ENCODE data around the gene UGT1A4.

UGT1A4 gene

DNA sequence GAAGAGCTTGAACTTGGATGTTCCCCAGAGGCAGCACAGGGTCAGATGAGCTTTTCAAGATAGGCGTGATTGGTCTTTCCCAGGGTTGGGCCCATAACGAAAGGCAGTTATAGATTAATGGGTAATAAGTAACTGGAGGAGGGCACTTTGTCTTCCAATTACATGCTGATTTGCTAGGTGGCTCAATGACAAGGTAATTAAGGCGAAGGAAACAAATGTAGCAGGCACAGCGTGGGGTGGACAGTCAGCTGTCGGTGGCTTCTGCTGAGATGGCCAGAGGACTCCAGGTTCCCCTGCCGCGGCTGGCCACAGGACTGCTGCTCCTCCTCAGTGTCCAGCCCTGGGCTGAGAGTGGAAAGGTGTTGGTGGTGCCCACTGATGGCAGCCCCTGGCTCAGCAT, at the start of gene UGT1A4:
Gene UGT1A4, plus strand, starts transcription at position 185 of the 400 bp plus-strand sequence. Its CDS starts 85 bp downstream, at position 270.
- DNase-seq (ENCODE audit: low spot score): no peak

DNA sequence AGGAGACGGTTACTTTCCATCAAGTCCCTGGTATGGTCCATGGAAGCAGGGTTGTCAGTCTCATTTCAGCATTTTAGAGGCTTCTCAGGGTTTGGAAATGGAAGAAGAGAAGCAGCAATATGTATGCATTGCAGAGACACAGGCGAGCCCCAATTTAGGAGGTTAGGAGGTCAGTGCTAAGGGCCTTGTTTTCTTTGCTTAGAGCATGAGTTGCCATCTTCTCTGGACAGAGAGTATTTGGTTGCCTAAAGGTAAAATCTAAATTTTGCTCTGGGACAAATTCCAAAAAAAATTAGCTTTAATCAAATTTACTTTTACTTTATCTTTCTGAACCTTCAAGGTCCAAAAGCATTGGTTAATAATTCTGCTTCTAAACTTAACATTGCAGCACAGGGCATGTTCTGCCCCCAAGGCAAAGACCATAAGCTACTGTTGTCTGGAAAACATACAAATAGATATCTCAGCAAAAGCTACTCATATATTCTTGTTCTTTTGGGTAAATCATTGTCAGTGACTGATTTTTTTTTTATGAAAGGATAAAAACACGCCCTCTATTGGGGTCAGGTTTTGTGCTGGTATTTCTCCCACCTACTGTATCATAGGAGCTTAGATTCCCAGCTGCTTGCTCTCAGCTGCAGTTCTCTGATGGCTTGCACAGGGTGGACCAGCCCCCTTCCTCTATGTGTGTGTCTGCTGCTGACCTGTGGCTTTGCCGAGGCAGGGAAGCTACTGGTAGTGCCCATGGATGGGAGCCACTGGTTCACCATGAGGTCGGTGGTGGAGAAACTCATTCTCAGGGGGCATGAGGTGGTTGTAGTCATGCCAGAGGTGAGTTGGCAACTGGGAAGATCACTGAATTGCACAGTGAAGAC, 47.0 kb upstream of the UGT1A4 start, which contains the start of gene UGT1A9:
Gene UGT1A9, plus strand, starts transcription at position 609 of the 872 bp plus-strand sequence. Its CDS starts 37 bp downstream, at position 646.
- no peak for DNase-seq (ENCODE audit: low spot score)

DNA sequence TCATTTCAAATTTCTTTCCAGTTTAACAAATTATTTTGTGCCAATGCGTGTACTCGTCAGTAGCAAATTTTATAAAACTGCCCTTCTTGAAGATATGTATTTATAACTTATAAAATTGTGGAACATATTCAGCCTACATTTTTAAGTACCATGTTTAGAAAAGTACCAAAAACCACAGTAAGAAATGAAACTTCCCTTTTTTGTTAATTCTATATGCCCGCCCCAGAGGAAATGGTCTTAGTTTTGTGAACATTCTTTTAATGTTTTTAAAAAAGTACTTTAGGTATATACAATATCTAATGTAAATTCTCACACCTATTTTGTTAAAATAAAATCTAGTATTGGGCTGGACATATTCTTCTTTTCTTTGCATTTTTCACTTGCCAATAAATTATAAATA, 45.6 kb upstream of the UGT1A4 start:
- DNase-seq (ENCODE audit: low spot score): no peak

DNA sequence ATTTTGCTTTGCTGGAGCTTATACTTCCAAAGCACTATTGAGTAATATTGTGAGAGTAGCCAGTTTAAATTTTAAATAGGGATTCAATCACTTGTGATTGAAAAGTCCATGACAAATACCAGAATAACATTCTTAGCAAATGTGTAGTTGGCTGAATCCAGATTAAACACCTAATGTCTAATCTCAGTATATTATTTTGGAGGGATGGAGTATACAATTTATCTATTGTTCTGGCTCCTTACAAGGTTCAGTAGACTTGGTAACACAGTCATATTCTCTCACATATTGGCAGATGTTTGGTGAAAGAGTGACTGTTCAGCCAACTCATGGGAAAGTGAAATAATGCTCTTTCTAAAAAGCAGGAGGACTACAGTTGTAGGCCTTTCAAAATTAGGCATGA, 44.6 kb upstream of the UGT1A4 start:
- no peak for DNase-seq (ENCODE audit: low spot score)

DNA sequence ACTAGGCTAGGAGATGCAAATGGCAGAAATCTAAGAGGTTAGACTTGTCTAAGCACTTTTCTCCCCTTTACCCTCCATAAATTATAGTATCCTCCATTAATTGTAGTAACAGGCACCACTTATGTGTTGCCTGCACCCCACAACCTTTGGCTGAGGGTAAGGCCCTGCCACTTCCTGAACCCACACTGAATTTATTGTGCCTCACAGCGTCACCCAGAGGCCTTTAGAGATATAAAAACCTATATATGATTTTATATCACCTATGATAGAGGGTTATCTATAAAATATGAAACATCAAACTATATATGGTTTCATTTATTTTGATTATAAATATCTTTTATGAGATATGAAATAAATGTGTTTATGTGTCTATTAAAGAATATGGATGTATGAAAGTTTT, 44.2 kb upstream of the UGT1A4 start:
- DNase-seq (ENCODE audit: low spot score): no peak

- DNase-seq (ENCODE audit: low spot score): no peak
Measured at GRCh38 chr2:233674995-233675394, 43.5 kb upstream of the UGT1A4 start.

GRCh38 chr2:233676046-233676445, 42.5 kb upstream of the UGT1A4 start:
- DNase-seq (ENCODE audit: low spot score): no peak

GRCh38 chr2:233679196-233679595, 39.3 kb upstream of the UGT1A4 start:
- DNase-seq (ENCODE audit: low spot score): no peak

DNA sequence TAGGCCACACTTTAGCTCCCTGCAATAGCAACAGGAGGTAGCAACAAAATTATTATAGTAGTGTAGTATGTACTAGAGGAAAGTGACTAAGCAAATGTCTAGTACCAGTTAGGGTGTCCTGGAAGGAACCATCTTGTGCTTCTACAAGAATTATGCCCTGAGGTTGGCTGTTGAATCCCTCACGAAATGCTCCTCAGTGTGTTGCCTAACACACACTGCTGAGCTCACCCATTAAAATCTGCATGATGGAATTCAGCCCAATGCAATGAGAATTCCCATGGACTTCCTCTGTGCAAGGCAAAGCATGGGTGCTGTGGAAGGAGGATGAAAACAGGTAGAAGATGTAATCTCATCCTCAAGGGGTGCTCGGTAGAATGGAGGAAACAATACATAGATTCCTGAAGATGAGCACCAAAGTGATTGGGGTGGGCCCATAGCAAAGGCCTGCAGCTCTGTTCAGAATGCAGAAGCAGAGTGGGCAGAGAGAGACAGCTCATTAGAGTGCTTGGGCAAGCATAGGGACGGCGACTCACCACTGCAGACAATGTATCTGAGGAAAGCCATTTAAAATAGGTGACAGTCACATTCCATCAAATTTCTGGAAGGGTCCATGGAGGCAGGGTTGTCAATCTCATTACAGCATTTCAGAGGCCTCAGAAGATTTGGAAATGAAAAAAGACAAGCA, 38.0 kb upstream of the UGT1A4 start:
- DNase-seq (ENCODE audit: low spot score): no peak

DNA sequence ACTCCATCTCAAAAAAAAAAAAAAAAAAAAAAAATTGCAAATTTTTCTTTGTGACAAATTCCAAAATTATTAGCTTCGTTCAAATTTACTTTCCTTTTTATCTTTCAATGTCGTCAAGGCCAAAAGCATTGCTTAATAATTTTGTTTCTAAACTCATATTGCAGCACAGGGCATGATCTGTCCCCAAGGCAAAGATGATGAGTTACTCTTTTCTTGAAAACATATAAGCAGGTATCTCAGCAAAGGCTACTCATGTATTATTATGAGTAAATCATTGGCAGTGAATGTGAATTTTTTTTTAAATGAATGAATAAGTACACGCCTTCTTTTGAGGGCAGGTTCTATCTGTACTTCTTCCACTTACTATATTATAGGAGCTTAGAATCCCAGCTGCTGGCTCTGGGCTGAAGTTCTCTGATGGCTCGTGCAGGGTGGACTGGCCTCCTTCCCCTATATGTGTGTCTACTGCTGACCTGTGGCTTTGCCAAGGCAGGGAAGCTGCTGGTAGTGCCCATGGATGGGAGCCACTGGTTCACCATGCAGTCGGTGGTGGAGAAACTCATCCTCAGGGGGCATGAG, 36.9 kb upstream of the UGT1A4 start, which contains the start of gene UGT1A7:
Gene UGT1A7, plus strand, starts transcription at position 381 of the 579 bp plus-strand sequence. Its CDS starts 37 bp downstream, at position 418.
- no peak for DNase-seq (ENCODE audit: low spot score)

GRCh38 chr2:233684640-233685039, 33.9 kb upstream of the UGT1A4 start:
- DNase-seq (ENCODE audit: low spot score): no peak

GRCh38 chr2:233686928-233687327, 31.6 kb upstream of the UGT1A4 start:
- DNase-seq (ENCODE audit: low spot score): no peak

DNA sequence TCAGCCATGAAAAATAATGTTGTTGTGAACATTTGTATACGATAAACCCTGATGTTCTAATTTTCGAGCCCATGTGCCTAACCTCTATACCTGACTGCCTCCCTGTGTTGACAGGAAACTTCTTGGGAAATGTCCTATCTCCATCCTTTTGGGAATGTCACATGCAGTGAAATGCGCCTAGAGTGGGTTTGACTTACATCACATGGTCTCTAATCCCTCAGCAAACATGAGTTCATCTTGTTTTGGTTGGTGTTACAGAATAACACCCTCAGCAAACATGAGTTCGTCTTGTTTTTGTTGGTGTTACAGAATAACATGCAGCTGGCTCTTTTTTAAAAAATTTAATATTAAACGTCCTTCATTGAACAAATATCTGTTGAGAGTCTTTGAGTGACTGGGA, 30.2 kb upstream of the UGT1A4 start:
- no peak for DNase-seq (ENCODE audit: low spot score)

- no peak for DNase-seq (ENCODE audit: low spot score)
Measured at GRCh38 chr2:233689031-233689430, 29.5 kb upstream of the UGT1A4 start.

GRCh38 chr2:233689501-233689900, 29.0 kb upstream of the UGT1A4 start:
- DNase-seq (ENCODE audit: low spot score): no peak

DNA sequence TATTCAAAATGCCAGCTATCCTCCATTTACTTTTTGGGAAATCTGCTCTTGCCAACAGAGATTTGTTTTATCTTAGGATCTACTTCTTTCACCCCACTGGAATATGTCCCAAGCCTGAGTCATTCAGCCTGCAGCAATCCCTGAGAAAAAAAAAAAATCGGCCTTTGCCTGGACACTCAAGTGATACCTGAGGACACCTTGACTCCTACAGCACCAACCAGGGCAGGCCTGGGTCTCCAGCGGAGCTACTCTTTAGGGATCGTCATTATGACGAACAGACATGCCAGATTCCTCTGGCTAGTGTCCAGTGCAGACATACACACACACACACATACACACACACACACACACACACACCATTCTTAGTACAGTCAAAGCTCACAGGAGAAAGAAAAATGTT, 28.1 kb upstream of the UGT1A4 start:
- DNase-seq (ENCODE audit: low spot score): no peak

DNA sequence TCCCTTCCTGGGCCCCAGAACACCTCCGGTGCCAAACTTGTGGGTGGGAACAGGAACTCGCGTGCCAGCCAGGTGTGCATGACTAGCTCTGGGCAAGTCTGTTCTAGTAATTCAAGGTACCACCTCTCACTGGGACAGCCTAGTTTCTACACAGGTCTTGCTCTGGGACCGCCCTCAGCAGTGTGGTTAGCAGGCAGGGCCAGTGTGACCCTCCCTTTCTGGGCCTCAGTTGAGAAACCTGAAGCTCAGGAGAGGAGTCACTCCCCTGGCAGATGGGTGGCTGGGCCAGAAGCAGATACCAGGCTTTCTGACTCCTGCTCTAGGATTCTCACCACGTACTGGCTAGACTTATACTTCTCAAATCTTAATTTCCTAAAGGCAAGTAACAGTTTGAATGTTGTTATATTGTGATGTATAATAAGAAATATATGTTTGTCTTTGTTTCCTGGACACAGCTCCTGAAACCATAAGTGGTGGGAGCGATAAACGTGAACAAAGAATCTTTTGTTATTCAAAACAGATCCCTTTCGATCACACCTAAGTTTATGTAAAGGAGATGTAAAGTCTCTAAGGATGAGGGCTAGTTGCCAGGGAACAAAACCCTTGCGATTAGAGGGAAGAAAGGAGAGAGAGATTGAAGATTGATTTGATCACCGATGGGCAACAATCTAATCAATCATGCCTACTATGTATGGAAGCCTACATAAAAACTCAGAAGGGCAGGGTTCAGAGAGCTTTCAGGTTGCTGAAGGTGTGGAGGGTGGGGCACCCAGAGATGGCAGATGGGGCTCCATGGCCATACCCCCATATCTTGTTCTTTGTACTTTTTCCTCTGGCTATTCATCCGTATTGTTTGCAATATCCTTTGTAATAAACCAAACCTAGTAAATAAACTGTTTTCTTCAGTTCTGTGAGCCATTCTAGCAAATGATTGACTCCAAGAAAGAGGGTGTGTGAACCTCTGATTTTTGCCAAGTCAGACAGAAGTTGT, 26.8 kb upstream of the UGT1A4 start:
- no peak for DNase-seq (ENCODE audit: low spot score)

- no peak for DNase-seq (ENCODE audit: low spot score)
Measured at GRCh38 chr2:233692648-233693047, 25.9 kb upstream of the UGT1A4 start, which contains the start of gene UGT1A6. TSS of gene UGT1A6 (plus strand) at chr2:233692890. CDS start at chr2:233693005, 115 bp downstream.

GRCh38 chr2:233693963-233694362, 24.6 kb upstream of the UGT1A4 start:
- DNase-seq (ENCODE audit: low spot score): no peak

- no peak for DNase-seq (ENCODE audit: low spot score)
Measured at GRCh38 chr2:233698740-233699139, 19.8 kb upstream of the UGT1A4 start.

- DNase-seq (ENCODE audit: low spot score): no peak
Measured at GRCh38 chr2:233699424-233700027, 19.0 kb upstream of the UGT1A4 start.

Data from Ammon's horn (tissue), 1 donor.